ENCODE results near the gene HNRNPA1.
"Not testable (repeated sequence)": the region's sequence is repeated elsewhere in the genome, so short reads cannot be mapped to it uniquely, and the experiment has no call there.

The HNRNPA1 gene

DNA sequence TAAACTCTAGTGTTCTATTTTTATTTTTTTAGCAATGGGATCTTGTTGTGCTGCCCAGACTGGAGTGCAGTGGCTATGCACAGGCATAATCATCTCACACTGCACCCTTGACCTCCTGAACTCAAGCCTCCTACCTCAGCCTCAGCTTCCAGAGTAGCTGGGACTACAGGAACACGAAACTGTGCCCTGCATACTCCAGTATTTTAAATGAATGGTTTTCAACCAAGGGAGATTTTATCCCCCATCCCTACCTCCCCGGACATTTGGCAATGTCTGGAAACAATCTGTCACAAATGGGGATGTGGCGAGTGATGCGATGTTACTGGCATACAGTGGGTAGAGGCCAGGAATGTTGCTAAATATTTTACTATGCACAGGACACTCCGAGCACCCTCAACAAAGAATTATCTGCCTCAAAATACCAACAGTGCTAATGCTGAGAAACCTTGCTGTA is 2.7 kb upstream of the HNRNPA1 start:
- DNase-seq: no peak

DNA sequence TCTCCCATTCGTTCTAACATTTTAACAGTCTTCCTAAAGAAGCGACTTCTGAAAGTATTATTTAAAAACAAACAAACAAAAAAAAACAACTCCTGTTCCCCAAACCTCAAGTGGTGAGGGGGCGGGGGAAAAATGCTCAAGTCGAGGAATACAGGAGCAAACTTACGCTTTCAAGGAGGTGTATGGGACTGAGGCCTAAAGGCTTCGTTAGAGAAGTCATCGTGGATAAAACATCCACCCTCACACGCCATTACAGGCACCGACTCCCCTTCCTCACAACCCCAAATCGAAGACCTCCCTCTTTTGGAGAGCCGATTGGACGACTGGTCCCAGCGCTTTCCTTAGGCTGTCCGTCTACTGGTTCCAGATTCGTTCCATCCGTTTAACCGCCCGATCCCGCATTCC is 1.3 kb upstream of the HNRNPA1 start:
- DNase-seq: no peak

DNA sequence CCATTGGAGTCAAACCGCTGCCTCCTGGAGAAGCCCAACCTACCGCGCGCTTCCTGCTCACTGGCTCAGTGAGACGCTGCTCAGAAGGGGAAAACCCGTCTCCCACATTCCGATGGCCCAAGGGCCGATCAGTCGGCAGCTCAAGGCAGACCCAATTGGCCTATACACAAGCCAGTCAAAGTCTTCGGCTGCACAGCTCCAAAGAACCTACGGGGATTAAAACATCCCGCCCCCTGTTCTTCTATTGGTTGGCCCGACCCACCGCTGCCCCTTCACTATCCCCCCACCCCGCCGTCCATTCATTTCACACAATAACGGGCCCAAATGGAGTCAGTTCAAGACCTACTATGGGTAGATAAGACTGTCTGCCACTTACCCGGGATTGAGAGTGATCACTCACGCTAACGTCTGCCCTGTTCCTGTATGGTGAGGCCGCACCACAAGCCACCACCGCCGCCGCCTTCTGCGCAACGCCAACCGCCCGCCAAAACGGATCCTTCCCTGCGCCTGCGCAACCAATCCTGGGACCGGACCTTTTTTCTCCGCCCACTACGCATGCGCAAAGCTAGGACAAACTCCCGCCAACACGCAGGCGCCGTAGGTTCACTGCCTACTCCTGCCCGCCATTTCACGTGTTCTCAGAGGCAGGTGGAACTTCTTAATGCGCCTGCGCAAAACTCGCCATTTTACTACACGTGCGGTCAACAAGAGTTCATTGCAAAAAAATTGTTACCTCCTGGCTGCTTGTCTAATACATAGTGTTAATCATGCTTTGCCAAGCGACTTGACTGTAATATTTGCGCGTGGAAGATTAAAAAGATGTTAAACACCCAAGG is 676 bp upstream of the HNRNPA1 start, which contains the start of gene CBX5:
TSS of gene CBX5 (minus strand) at position 491 of the 836 bp plus-strand sequence. CDS start 22,472 bp downstream, outside the sequence.
- DNase-seq: peak; percentile 99

DNA sequence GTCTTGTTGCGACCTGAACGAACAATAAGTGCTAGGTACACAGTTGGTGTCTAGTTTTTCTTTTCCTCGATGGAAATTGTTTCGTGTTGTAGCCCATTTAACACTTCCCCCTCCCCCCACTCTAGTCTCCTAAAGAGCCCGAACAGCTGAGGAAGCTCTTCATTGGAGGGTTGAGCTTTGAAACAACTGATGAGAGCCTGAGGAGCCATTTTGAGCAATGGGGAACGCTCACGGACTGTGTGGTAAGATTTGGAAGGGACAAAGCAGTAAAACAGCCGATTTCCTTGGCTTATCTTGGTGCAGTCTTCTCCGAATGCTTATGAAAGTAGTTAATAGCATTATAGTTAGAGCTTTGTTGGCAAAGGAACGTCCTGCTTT is 724 bp downstream of the HNRNPA1 start:
- not testable (repeated sequence) for DNase-seq

DNA sequence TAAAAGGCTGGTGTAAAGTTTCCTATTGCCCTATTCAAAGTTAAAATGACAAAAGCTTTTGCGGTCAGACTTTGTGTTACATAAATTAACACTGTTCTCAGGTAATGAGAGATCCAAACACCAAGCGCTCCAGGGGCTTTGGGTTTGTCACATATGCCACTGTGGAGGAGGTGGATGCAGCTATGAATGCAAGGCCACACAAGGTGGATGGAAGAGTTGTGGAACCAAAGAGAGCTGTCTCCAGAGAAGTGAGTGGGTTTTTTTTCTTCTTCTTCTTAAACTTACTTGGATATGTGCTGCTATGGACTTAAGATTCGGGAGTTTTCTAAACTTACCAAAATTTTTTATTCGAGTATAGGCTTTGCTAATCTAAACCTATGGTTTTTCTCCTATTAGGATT is 1.2 kb downstream of the HNRNPA1 start:
- DNase-seq: not testable (repeated sequence)

DNA sequence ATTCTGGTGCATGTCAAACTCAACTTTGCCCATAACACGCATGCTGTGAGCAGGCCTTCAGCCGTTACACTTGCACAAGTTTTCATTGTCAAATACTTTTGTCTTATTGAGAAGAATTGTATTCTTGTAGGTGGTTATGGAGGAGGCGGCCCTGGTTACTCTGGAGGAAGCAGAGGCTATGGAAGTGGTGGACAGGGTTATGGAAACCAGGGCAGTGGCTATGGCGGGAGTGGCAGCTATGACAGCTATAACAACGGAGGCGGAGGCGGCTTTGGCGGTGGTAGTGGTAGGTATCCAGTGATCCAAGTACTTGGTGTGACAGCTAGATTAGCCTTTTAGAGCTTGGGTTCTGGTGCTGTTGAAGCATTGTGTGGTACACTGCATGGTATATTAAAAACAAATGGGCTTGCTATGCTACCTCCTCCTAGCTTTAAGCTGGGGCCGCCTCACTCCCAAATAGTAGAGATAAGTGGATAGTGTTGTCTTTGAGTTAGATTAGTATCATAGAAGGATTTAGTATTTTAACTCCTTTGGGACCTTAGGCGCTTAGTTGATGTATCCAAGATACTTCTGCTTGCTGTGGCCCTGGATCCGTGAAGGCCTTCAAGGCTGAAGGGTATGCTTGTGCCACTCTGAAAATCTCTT is 2.5 kb downstream of the HNRNPA1 start:
- DNase-seq: peak; percentile 39

DNA sequence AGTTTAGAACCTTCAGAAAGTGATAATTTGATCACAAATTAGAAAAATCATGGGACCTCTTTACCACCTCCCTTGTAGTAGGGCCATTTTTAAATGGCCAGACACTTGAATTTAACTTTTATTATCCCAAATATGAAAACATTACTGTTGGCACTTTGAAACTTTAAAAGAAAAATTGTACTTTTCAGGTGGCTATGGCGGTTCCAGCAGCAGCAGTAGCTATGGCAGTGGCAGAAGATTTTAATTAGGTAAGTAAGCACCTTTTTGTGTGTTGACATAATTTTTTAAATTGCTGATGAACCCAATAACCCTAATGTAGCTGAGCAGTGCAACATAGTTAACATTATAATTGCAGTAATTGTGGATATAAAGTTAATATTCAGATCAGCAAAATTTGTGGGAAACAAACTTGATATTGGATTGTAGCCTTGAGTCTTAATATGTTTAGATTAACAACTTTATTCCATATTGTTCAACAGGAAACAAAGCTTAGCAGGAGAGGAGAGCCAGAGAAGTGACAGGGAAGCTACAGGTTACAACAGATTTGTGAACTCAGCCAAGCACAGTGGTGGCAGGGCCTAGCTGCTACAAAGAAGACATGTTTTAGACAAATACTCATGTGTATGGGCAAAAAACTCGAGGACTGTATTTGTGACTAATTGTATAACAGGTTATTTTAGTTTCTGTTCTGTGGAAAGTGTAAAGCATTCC is 3.7 kb downstream of the HNRNPA1 start:
- DNase-seq: not testable (repeated sequence)

DNA sequence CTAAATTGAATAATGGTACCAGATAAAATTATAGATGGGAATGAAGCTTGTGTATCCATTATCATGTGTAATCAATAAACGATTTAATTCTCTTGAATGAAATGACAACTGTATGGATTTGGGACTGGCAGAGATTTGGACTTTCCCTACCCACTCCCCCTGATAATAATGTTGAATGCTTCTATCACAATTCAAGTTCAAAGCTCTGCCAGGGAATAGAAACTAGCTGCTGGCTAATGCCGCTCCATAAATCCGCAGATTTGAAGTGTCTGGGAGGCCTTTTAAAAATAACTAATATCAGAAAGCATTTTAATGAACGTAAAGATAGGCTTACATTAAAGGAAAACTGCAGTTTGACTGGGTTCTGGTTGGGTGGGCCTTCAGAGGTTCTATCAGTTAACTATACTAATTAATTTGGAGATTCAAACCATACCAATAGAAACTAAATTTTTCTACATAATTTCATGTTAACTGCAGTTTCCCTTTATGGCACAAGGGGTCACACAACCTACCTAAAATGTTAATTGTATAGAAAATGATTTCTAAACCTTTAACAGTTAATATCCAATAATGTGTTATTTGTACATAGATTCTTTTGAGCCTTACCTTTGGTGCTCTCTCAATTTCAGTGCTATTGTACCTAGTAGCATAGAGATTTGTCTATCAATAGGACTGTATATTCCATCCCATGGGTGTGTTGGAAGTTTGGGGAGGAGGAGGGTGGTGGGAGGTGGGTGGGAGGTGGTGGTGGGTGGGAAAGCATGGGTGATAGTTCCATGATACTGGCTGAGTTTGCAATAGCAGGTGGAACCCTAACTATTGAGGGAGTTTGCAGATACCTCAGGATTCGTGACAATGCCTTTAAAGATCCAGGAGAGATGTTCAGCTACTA is 4.9 kb downstream of the HNRNPA1 start:
- no peak for DNase-seq

DNA sequence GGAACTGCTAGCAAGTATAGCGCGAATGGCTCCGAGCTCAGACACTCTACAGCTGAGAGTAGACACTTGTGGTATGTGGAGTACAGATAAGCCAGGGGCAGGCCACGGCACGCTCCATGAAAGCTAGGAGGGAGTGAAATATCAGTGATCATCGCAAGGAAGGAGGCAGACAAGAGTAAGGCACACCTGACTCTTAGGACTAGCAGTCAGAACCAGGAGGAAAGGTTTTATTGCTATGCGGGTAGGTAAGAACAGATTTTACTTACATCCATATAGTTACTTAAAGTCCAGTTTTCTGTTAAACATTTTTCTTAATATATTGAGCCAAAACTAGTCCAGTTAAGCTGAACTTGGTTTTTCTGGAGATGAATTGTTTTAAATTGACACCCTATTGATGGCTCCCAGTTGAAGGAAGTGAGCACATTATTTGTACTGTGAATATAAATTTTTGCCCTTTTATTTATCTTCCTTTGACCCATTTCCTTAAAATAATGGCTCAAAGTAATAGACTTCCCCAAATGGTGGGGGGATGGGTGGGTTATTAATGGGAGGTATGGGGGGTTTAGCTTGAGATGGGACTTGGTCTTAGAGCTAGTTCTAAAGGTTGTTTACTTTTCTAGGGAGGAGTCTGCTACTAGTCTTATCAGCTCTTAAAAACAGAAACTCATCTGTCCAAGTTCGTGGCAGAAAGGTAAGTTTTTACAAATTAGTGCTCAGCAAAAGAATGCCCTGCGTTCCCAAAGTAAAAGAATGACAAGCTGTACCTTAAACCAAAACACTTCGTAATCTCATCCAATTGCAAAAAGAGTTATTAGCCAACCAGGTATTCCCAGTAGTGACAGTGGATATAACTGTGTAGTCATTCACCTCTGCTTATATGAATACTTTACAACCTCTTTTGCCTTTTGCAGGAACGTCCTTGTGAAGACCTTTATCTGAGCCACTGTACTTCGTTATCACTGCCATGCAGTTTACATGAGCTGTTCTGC is 5.8 kb downstream of the HNRNPA1 start:
- no peak for DNase-seq

DNA sequence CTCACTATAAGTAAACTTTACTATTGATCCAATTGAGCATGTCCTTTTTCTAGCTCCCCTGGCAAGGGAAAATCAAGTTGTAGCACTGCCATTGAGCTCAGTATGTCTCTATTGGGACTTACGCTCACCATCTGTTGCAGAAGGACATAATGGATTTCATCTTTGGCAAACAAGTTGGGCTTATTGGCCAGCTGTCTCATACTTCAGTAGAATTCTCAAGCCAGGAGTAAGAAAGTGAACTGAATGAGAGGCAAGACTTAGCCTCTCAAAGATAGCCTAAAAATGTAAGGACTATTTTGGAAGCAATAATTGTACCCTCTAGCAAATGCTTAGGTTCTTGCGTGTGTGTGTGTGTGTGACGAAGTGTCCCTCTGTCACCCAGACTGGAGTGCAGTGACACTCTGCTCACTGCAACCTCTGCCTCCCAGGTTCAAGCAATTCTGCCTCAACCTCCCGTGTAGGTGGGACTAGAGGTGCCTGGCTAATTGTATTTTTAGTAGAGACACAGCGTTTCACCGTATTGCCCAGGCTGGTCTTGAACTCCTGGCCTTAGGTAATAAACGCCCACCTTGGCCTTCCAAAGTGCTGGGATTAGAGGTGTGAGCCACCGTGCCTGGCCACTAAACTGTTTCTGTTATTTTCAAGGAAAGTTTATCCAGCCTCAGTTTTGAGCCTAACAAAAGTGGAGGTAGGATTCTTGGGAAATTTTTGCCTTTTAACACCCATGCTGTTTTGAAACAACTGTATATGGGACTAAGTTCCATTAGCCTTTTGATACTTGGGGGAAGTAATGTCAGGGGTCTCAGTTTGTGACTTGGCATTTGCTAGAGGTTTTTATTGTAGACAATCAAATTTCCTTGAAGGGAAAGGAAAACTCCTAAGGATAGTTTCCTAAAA is 7.0 kb downstream of the HNRNPA1 start:
- DNase-seq: no peak

DNA sequence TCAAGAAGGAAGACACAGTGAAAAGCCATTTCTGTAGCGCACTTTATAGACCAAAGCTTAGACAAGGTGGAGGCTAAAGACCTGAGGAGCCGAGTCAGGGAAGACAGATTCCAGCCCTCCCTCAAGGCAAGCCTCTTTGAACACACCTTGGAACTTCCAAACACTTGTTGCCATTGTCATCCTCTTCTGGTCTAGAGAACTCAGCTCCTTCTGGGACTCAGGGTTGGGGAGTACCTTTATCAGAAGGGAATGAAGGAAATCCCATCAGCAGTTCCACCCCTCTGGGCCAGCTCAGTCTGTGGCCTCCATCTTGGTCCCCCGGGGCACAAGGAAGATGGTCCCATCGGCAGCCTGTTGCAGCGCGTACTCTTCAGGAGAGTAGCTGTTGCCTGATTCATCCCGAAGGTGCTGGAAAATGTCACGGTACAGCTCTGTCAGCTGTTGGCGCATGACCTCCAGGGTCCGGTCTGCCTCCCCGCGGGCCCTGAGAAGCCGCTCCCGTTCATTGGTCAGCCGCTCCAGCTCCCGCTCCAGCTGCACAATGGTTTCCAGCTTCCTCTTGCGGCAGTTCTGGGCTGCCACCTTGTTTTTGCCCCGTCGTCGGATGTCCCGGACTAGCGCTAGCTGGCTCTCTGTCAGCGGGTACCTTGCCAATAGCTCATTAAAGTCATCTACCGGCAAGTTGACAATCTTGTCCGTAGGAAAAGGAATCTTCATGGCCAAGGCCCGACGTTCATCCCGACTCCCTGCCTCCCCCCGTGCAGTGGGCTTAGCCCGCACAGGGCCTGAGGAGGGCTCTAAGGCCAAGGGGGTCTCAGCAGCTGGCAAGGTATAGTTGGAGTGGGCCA is 11.8 kb downstream of the HNRNPA1 start:
- no peak for DNase-seq

DNA sequence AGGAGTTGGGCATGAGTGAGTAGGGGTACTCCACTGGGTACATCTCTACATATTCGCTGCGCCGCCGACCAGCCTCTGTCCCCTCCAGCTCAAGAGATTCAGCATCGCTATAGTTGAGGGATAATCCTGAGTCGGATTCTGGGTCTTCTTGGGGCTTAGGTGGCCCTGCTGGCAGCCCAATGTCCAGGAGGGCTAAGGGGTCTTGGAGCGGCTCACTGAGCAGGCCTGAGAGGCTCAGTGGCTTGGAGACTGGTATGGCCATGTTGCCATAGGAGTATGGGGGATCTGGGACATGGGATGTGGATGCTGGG is 12.4 kb downstream of the HNRNPA1 start:
- no peak for DNase-seq

DNA sequence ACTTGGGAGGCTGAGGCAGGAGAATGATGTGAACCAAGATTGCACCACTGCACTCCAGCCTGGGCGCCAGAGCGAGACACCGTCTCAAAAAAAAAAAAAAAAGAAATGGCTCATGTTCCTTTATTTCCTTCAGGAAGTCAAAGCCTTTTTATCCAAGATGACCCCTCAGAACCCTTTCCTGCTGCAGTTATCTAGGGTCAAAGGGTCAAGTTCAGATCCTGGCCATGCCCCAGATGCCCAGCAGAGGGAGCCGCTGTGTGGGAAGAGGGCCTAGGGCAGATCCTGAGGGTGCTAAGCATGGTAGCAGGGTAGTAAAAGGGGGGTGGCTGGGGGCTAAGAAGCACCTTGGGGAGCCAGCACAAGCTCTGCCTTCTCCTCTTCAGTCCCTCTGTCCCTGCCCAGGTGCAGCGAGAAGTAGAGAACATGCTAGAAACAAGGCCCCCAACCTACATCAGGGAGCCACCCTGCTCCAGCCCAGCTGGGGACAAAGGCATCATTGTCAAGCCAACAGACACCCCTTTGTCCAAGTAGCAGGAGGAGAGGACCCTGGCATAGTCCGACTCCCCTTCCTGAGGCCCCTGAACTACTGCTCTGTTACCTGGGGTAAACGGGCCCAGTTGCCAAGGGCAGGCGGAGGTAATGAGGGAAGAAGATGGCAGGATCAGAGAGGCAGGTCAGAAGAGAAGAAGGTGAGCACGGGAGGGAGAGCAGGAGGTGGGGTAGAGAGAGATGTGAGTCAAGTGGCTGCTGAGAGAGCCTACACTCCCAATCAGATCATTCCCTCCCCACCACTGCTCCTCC is 13.8 kb downstream of the HNRNPA1 start:
- DNase-seq: peak; percentile 62

DNA sequence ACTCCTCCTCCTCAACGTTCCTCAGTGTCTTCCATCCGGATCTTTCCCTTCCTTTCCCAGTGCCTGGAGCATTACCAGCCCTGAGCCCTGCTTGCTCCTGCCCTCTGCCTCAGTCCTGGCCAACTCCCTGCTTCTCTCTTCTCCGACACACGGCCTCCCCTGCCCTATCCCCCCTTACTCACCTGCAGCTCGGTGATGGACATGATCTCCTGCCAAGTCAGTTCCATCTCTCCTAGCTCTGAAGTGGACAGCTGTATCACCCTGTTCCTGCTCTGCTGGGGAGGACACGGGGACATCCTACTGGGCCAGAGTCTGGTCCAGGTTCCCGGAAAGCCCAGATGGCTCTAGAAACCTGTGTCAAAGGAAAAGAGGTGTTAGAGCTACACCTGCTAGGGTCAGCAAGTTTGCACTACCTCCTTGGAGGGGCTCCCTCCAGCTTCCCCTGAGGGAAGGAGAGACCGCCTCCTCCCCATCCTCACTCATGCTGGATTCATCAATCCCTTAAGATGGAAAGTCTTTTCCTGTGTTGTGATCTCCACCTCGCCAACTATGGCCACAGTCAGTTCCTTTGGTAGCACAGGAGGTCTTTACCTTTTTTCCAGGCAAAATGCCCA is 14.5 kb downstream of the HNRNPA1 start:
- no peak for DNase-seq

DNA sequence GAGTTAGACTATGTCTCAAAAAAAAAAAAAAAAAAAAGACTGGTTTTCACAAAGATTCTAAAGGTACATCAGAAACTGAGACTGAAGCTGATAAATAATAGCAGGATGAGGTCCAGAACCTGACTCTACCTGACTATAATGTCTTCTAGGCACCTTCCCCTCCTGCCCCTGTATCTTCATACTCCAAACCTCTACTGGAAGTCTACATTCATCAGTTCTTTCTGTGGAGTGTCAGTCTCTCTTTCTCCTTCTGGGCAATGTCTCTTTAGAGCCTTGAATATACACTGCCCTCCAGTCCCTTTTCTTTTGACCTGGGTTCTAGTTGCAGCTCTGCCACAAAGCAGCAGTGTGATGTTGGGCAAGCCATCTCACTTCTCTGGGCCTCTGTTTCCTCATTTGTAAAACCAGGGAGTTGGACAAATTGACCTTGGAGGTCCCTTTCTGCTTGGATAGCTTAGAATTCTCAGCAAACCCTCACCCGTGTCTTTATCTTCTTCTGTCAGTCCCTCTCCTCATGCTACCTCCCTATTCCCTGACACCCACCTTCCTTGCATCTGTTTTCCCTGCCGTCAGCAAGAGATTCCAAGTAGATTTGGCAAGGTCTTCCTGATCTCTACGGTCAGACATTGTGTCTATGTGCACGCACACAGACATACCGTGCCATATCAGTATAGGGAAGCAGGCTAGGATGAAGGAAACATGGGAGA is 16.0 kb downstream of the HNRNPA1 start:
- DNase-seq: no peak

DNA sequence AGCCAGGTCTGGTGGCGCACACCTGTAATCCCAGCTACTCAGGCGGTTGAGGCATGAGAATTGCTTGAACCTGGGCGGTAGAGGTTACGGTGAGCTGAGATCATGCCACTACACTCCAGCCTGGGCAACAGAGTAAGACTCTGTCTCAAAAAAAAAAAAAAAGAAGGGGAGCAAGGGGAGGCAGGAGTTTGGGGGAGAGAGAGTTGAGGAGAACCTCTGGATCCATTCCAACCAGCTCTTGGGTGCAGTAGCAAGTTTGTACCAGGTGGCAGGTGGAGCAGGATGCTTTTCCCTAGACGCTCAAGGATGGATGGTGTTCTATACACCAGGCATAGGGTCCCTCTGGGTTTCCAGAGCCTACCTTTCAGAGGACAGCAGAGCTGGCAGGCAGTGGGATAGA is 18.4 kb downstream of the HNRNPA1 start:
- no peak for DNase-seq

DNA sequence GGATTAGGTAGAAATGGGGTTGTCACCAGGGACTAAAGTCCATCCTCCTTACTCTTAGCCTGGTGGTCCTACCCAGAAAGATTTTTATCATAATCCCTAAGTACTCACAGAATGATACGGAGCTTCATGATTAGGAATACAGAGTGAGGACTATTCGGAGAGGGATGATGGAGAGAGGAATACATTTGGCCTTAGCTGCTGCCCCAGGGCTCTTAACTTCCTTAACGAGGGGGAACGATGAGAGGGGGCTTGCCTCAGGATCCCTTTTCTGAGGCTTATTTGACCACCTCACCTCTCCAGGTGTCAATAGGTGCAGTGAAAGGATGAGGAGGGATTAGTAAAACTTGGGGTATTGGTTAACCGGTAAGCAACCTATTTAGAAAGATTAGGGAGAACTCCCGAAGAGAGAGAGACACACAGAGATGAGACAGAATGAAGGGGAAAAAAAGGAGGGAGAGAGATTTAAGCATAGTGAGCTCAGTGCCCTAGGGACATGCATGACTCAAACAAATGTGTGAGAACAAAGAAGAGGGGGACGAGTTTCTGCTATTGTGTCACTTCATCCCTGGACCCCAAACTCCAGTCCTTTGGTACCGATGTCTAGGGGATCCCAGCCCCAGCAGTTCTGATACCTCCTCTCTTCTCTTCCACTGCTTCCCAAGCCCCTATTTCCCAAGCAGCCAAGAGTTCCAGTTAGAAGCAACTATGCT is 19.1 kb downstream of the HNRNPA1 start:
- no peak for DNase-seq
